GM19351 (cell line): Measurements from ENCODE around the gene CA10.

Experiments
- ATAC-seq: cut with Tn5 transposase; IDR thresholded peaks from one replicate; pipeline ENCODE4 v1.9.1; 2021; ENCODE audit warnings: mild to moderate bottlenecking, moderate library complexity; ENCODE audit not compliant: unreplicated experiment

CA10 gene

DNA sequence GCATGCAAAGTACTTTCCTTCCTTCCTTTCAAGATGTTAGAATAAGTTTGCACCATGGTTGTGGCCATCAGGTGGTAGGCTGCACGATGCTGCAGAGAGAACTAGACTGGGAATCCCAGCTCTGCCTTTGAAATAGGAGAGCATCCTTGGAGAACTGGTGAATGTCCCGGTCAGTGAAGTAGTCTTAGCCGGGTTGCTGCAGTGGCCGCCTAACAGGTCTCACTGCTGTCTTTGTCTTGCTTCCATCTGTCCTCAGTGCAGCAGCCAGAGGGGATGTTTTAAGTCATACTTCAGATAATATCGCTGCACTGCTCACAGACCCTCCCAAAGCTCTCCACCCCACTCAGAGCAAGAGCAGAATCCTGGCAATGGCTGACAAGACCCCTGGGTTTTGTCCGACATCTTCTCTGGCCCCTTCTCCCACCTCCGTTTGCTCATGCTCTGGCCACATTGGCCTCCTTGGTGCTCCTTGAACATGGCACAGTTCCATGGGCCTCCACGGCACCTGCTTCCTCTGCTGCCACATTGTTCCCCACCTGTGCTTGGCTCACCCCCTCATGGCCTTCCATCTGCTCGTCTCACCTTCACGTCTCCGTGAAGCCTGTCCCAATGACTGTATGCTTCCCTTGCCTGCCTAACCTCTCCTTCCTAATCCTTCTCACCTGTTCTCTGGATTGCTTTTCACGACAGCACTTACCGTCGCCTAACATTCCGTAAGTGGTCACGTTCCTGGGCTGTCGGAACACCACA lies 458.3 kb downstream of the CA10 start:
- ATAC-seq, result no peak

DNA sequence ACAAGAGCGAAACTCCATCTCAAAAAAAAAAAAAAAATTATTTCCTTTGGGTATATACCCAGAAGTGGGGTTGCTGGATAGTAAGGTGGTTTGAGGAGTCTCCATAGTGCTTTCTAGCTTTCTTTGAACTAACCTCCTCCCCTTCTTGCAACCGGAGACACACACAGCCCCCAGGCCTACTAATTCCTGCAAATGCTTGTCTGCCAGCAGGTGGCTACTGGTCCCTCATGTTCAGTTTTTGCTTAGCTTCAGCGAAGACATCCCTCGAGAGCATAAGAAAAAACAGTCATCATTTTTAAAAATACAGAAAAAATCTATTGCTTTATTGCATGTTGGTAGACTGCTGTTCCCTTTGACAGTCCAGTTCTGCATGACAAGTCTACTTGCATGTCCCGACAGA lies 459.2 kb downstream of the CA10 start:
- no peak for ATAC-seq

DNA sequence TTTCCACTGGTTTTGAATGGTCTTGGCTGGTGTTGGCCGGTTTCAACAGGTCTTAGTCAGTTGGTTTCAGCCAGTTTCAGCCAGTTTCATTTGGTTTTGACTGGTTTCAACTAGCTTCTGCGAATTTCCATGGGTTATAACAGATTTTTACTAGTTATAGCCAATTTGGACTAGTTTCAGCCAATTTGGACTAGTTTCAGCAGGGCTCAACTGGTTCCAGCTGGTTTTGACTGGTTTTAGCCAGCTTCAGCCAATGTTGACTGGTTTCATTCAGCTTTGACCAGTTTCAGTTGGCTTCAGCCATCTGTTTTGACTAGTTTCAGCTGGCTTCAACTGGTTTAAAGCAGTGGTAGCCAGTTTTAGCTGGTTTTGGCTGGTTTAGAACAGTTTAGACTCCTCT lies 465.6 kb downstream of the CA10 start:
- ATAC-seq, result no peak

DNA sequence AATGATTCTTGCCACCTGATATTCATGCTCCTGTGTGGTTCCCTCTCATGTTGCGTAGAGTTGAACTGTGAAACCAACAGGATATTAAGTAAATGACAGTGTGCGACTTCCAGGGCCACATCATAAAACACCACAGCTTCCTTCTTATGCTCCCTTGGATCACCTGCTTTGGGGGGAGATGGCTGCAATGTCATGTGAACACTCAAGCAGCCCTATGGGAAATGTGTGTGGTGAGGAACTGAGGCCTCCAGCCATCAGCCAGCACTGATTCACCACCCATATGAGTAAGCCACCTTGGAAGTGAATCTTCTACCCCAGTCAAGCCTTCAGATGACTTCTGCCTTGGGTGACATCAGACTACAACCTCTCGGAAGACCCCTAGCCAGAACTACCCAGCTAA lies 470.6 kb downstream of the CA10 start:
- no peak for ATAC-seq

DNA sequence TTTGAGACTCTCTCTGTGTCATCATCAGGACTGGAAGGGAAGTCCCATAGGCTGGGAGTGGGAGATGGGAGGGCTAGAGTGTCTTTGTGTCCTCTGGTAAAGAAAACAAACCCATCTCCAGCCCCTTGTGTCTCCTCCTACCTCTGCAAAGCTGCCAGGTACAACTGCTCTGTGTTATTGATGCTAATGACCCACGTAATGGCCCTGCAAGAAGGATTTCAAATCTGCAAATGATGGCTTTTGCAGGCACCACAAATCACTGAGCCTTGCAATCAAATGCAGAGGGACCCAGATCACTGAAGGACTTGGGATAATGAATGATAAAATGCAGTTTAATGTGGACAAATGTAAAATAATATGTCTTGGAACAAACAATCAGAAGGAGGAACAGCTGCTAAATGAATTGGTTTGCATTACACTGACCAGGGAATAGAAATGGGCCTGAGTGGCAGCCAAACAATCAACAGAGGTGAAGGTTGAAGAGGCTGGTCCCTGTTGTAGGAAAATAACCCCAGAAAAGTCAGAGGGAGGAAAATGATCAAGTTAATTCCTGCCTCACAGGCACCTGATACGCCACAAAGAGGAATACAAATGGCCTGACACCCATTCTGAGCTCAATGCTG lies 473.1 kb downstream of the CA10 start:
- no peak for ATAC-seq

DNA sequence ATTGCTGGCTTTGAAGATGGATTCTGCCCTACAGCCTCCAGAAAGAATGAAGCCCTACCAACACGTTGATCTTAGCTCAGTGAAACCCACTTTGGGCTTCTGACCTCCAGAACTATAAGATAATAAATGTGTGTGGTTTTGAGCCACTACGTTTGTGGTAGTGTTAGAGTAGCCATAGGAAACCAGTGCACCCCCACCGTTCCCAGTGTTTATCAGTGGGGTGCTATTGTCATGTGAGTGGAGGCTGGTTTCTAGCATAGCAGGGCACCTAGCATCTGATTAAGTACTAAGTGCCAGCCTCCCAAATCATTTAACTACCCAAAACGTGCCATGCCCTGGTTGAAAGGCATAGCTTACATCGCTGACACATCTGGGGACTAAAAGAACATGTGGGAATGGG lies 474.3 kb downstream of the CA10 start:
- no peak for ATAC-seq

DNA sequence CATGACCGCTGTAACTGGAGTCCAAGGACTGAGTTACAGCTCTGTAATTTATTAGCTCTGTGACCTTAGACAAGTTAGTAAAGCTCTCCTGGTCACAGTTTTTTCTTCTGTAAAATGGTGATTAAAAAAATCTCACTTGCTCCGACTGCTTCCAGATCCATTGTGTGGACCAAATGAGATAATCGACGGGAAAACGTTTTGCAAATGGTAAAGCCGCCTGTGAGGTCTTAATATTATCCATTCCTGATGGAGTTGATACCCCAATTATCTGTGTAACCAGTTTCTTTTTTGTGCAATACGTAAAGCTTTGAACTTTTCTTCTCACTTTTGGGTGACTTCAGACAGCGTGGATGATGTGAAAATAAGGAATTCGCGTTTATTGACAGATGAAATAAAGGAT lies 475.2 kb downstream of the CA10 start:
- ATAC-seq, result no peak

DNA sequence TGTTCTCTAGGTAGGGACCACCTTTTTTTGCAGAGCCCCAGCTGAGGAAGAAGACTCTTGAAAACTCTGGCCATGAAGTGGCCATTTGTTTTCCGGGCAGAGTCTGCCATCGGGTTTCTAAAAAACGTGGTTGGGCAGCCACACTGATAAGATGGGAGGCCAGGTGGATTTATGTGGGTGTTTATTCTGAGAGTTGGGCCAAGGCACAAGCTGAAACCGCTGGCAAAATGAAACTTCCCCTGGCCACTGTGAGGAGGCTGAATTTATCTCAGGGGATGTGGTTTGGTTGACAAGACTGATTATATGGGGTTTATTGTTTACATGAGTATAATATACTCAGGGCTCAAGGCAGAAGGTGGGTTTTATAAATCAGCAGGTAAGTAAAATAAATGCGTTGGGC lies 476.4 kb downstream of the CA10 start:
- ATAC-seq, result no peak

DNA sequence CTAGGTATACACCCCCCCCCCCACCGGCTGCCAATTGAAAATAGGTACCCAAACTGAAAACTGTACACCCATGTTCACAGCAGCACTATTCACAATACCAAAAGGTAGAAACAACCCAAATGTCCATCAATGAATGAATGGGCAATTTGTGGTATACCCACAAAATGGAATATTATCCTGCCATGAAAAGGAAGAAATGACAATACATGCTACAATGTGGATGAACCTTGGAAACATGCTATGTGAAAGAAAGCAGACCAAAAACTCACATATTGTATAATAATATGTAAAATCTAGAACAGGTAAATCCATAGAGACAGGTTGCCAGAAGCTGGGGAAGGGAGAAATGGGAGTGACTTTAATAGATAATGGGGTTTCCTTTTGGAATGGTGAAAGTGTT lies 480.6 kb downstream of the CA10 start:
- no peak for ATAC-seq

DNA sequence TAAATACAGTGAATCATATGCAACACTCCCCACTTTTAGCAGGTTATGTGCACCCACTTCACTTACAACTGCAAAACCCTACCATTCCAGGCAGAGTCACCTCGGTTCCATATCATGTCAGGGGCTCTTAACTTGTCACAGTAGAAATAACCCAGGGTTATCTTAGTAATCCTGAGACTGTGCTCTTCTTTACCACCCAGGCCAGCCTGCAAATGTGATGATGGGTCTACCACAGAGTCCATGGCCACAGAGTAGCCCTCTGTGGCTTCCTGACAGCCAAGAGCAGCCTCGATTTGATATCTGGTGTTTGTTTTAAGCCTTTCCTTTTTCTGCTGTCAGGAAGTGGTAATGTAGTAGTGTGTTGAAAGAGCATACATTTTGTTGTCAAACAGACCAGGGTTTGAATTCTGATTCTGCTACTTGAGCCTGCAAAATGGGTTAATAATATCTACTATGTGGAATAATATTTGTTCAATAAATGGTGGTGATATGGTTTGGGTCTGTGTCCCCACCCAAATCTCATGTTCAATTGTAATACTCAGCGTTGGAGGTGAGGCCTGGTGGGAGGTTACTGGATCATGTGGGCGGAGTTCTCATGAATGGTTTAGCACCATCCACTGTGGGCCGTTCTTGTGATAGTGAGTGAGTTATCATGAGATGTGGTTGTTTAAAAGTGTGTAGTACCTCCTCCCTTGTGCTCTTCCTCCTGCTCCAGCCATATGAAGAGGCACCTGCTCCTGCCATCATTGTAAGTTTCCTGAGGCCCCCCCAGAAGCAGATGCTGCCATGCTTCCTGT lies 481.6 kb downstream of the CA10 start:
- no peak for ATAC-seq

DNA sequence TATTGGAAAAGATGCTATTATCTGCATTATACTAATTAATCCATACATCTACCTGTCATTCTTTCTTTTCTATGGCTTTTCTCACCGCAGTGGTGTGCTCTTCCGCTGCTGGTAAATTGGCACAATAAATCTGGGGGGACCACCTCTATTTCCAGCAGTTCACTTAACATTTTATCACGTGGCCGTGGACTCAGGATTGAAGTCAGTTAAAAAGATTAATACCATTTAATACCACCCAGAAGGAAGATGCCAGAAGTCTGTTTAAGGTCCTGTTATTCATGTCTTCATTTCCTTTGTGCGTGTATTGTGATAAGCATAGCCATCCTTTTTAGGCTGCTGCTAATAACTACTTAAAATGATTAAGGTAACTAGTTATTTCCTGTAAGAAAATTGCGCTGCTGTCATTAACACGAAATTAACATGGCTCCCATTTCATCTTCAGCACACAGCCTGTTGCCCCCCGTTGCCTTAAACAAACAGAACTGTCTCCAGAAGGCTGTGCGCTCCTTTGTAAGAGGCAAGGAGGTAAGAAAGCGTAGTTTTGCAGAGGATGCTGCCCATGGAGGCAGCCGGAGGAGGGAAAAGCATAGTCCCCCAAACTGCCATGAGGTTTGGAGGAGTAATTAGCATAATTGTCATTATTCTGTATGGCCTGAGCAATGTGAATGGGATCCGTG lies 483.8 kb downstream of the CA10 start:
- no peak for ATAC-seq

DNA sequence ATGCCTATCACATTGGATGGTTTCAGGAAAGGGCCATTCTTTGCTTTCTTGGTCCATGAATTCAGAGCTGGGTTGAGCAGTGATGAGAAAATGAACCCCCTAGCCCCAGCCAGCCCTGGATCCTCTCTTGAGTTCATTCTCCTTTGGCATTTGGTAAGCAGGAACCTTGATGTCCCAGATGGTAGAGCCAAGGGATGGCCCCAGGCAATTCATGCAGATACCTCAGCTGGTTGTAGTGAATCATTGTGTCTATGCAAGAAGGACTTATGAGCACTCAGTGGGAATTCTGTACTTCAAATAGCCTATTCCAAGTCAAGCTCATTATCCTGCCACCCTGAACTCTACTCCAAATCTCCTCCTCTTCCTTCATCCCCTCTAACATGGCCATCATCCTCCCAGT lies 485.4 kb downstream of the CA10 start:
- ATAC-seq, result no peak

DNA sequence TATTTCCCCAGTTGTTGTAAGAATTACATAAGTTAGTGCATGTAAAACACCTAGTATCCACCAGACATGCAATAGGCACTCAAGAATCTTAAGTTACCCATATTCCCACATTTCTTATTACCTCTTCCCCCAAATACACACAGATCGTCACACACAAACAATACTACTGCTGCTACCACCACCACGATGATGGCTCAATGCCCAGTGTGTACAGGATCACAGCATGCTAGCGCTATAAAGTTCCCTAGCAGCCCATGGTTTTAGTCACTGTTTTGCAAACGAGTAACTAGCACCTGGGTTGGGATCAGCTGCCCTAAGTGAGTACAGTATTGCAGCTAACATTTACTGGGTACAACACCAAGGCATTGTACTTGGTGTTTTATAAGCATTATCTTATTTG lies 486.4 kb downstream of the CA10 start:
- no peak for ATAC-seq

DNA sequence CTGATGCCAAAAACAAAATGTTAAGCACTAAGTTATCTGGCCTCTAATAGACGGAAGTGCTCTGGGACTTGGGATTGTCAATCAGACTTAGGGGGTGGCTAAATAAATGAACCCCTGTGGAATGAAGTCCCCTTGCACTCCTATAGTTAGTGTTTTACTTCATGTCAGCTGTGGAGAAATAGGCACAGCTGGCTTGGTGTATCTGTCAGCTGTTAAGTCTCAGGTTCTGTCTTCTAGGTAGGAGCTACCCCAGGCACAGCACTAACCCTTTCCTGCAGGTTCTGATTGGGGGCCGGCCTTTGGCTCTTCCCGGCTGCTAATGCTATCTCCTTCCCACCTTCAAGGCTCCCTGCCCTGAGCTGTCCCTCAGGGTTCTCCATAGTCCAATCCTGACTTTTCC lies 487.6 kb downstream of the CA10 start:
- no peak for ATAC-seq

DNA sequence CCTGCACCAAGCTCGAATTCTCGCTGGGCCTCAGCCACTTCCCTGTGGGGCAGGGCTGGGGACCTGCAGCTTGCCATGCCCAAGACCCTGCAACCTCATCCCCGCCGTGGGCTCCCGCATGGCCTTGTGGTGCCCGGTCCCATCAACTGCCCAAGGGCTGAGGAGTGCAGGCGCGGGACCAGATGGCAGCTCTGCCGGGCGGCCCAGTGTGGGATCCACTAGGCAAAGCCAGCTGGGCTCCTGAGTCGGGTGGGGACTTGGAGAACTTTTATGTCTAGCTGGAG lies 489.6 kb downstream of the CA10 start:
- ATAC-seq, result no peak

DNA sequence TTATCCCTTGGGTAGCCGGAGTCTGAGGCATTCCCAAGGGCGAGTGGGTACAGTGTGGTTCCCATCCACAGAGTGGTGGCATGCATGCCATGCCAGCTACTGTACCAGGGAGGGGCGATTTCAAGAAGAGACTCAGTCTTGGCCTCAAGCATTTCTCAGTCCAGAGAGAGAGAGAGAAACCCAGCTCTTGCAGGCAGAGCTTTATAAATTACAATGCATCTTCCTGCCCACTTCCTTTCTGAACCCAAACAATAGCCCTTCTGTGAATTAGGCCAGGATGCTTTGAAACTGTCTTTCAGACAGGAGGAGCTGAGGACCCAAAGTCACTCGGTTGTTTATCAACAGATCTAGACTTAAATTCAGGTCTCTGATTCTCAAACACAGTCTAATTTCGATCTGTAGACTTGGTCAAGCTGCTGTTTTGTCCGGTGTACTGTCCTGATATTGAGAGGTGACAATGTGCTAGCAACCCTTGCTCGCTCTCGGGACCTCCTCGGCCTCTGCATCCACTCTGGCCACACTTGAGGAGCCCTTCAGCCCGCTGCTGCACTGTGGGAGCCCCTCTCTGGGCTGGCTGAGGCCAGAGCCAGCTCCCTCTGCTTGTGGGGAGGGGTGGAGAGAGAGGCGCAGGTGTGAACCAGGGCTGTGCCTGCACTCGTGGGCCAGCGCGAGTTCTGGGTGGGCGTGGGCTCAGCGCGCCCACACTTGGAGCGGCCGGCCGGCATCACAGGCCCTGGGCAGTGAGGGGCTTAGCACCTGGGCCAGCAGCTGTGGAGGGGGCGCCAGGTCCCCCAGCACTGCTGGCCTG lies 490.2 kb downstream of the CA10 start:
- no peak for ATAC-seq

DNA sequence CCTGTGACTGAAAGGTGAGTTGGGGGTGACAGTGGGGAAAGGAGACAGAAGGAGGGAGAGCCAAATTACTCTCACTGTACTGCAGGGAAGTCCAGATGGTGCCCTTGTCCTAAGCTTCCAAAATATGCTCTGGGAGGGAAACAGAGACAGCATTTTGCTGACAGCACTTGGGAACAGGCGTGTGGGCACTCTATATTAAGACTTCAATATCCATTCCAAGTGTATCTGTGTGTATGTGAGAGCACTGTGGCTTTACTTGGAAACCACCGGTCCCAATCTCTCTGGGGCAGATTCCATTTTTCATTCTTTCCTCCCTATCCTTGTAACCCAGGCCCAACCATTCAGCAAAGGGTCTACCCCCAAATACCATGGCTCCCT lies 490.8 kb downstream of the CA10 start:
- ATAC-seq, result no peak

DNA sequence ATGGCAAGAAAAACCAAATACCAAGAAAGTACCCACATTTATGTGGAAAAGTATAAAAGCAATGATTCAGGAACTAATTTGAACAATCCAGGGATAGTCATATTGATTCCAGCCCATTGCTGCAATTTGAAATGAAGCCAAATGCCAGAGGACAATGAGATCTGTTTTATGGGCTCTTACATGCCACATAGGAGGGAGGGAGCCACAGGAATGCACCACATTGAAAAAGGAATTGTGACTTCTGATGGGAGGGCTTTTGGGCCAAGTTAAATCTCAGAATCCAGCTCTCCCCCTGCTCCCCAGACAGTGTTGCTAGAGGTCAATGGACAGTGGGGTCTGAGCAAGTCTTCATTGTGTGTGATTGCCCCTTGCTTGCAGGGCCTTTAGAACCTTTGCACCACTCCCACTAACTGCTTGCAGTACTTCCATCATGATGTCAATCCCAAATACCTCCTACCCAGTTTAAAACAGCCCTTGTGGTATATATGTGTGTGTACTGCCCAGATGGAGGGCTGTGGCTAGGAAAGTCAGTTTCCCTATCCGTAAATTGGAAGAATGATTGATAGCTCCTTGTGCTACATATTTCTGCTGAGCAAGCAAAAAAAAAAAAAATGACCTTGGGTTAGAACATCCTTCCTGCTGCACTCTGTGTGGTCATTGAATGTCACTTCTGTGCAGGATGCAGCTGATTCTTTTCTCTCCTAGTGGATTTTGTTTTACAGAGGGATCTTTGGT lies 491.4 kb downstream of the CA10 start:
- no peak for ATAC-seq

DNA sequence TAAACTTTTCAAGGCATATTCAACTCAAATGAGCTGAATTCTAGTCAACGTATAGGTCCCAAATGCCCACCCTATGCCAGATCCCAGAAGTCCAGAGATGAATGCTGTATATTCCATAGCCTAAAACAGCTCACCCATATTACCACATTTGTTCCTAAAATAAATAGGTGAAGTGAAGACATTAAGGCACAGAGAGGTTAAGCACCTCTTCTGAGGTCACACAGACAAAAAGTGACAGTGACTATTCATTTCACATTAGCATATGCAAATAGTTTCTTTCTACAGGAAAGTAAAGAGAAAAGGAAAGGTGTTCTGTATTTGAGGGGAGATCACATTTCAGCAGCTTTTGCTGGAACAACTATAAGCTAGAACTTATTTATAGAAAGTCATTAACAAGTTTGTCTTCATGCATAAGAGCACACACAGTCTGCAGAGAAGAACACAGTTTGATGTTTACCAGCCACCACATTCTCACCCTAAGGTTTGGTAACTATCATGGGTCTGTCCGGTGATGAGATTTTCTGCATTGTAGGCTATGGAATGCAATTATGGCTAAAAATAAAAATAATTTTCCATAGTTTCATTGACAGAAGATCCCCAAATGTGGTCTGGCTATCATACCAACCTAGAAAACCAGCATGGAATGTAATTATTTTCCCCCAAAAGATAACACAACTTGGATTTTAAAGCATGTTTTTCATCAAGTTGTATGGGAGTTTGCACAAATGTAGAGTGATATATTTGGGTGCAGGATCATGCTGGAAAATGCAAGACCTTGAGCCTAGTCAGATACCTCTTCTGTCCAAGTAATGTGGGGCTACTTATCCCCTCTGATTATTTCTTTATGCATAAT lies 496.1 kb downstream of the CA10 start:
- ATAC-seq, result no peak
